HCT116 (cell line): Measurements from ENCODE around the gene ZRANB1. TPM values are rescaled to one million over a fixed set of nuclear protein-coding genes. Genes with fewer than 3 reads are reported as not detected.

Experiments used
- ATAC-seq: fragments of 200-7000 bp; cut with Tn5 transposase; 2 replicates; pipeline ENCODE4 v1.9.1; 2020; ENCODE audit warnings: mild to moderate bottlenecking, moderate library complexity
- BruUV-seq: library from RNA; stranded (reverse); fragments of 400-500 nt; replicated peaks from 2 replicates; lab custom pipeline; 2021; lab: Mats Ljungman, UMichigan
- CTCF ChIA-PET: fragments of 300-600 bp; sonication (Branson Sonifier 250); formaldehyde crosslinking; loops from one replicate; lab custom pipeline; 2021; ENCODE audit warnings: antibody characterized with exemption; lab: Charles Lee
- POLR2A ChIA-PET: fragments of 300-600, 350-600 bp; sonication (Branson Sonifier 250); formaldehyde crosslinking; loops from one replicate; lab custom pipeline; 2021; ENCODE audit warnings: antibody characterized with exemption; lab: Charles Lee
- RAD21 ChIA-PET, 2 experiments: fragments of 300-600 bp; sonication (Branson Sonifier 250); formaldehyde crosslinking; loops; one replicate each; lab custom pipeline; 2023; ENCODE audit warnings: low total read pairs in 2 of 2; ENCODE audit not compliant: uncharacterized antibody in 2 of 2, unreplicated experiment in 2 of 2, low non-redundant PET in 1 of 2; lab: Charles Lee
- DNase-seq: peaks from one replicate; pipeline ENCODE4 v3.0.0-alpha.2; 2010; ENCODE audit warnings: low read depth, low spot score
- H2AFZ ChIP-seq: fragments of 200-600 bp; shearing (Covaris generic), sonication (generic); 2 replicates; pipeline ENCODE4 v1.6.1; 2017; ENCODE audit warnings: low read depth, mixed run types, mixed read lengths, antibody characterized with exemption, low read length; ENCODE audit not compliant: poor library complexity, severe bottlenecking
- H3K27ac ChIP-seq: 2 replicates; pipeline ENCODE4 v1.5.1; 2012; ENCODE audit warnings: low read depth, low read length
- H3K27me3 ChIP-seq: fragments of 200-600 bp; sonication (generic); 2 replicates; pipeline ENCODE4 v1.6.1; 2016; ENCODE audit warnings: mixed run types, low read length, mixed read lengths; ENCODE audit not compliant: insufficient read depth
- H3K36me3 ChIP-seq, 2 experiments: fragments of 200-500 bp in 1 of 2; fragments of 200-600 bp in 1 of 2; sonication (Bioruptor generic) in 1 of 2; sonication (generic) in 1 of 2; 2 replicates each; pipeline versions ENCODE4 v1.5.1 to v1.6.1; 2014 to 2016; ENCODE audit warnings: low read length in 2 of 2, inconsistent platforms in 1 of 2, mixed read lengths in 1 of 2, mixed run types in 1 of 2; ENCODE audit not compliant: insufficient read depth in 2 of 2, control insufficient read depth in 1 of 2
- H3K4me1 ChIP-seq, 2 experiments: fragments of 200-600 bp in 1 of 2; sonication (generic) in 1 of 2; 2 replicates each; pipeline versions ENCODE4 v1.5.1 to v1.6.1; 2012 to 2017; ENCODE audit warnings: low read length in 2 of 2, inconsistent platforms in 1 of 2, mild to moderate bottlenecking in 1 of 2, mixed read lengths in 1 of 2, mixed run types in 1 of 2, moderate library complexity in 1 of 2; ENCODE audit not compliant: insufficient read depth in 2 of 2, control insufficient read depth in 1 of 2
- H3K4me2 ChIP-seq: fragments of 200-600 bp; sonication (generic); 2 replicates; pipeline ENCODE4 v1.6.1; 2017; ENCODE audit warnings: mixed run types, low read length, mixed read lengths
- H3K4me3 ChIP-seq, 2 experiments: fragments of 200-600 bp in 1 of 2; sonication (generic) in 1 of 2; replicated peaks in 1 of 2; 2 replicates each; pipeline ENCODE4 v1.5.1; 2011 to 2016; ENCODE audit warnings: low read length in 2 of 2, control low read depth in 1 of 2, low read depth in 1 of 2, mild to moderate bottlenecking in 1 of 2, mixed read lengths in 1 of 2, mixed run types in 1 of 2
- H3K79me2 ChIP-seq: fragments of 200-600 bp; sonication (generic); 2 replicates; pipeline ENCODE4 v1.6.1; 2017; ENCODE audit warnings: mild to moderate bottlenecking, mixed run types, low read length, moderate library complexity, mixed read lengths; ENCODE audit not compliant: insufficient read depth
- H3K9ac ChIP-seq: fragments of 200-600 bp; sonication (generic); 2 replicates; pipeline ENCODE4 v1.6.1; 2016; ENCODE audit warnings: low read length, mixed read lengths
- H3K9me2 ChIP-seq: fragments of 200-600 bp; sonication (generic), shearing (Covaris generic); 2 replicates; pipeline ENCODE4 v1.6.1; 2017; ENCODE audit warnings: mixed run types, mild to moderate bottlenecking, moderate library complexity; ENCODE audit not compliant: insufficient read depth
- H3K9me3 ChIP-seq, 2 experiments: fragments of 200-500 bp in 1 of 2; fragments of 200-600 bp in 1 of 2; sonication (Bioruptor generic) in 1 of 2; sonication (generic) in 1 of 2; 2 replicates each; pipeline ENCODE4 v1.6.1; 2014 to 2017; ENCODE audit warnings: low read length in 2 of 2, mixed read lengths in 2 of 2, inconsistent platforms in 1 of 2, low read depth in 1 of 2, mild to moderate bottlenecking in 1 of 2, mixed run types in 1 of 2, moderate library complexity in 1 of 2; ENCODE audit not compliant: control insufficient read depth in 1 of 2, insufficient read depth in 1 of 2
- H4K20me1 ChIP-seq: fragments of 200-600 bp; sonication (generic), shearing (Covaris generic); 2 replicates; pipeline ENCODE4 v1.6.1; 2017; ENCODE audit warnings: mixed run types, mild to moderate bottlenecking, moderate library complexity; ENCODE audit not compliant: insufficient read depth
- CBX3 ChIP-seq: IDR thresholded peaks from 2 replicates; pipeline ENCODE4 v1.6.1; 2012; ENCODE audit warnings: low read depth
- EGR1 ChIP-seq: IDR thresholded peaks from 2 replicates; pipeline ENCODE4 v1.6.1; 2012; ENCODE audit warnings: low read depth
- EZH2 ChIP-seq: fragments of 200-600 bp; sonication (generic); IDR thresholded peaks from 2 replicates; pipeline ENCODE4 v1.6.1; 2017; ENCODE audit warnings: antibody characterized with exemption, mixed run types
- EZH2phosphoT487 ChIP-seq: fragments of 200-600 bp; IDR thresholded peaks from 2 replicates; pipeline ENCODE4 v1.6.1; 2018; ENCODE audit warnings: antibody characterized with exemption, borderline replicate concordance
- JUND ChIP-seq: IDR thresholded peaks from 2 replicates; pipeline ENCODE4 v1.6.1; 2012
- POLR2A ChIP-seq: IDR thresholded peaks from 2 replicates; pipeline ENCODE4 v1.7.0; 2011; ENCODE audit warnings: borderline replicate concordance; ENCODE audit not compliant: insufficient read depth, insufficient read length; ENCODE audit errors: extremely low read depth
- POLR2AphosphoS5 ChIP-seq: IDR thresholded peaks from 2 replicates; pipeline ENCODE4 v1.6.1; 2011; ENCODE audit warnings: mild to moderate bottlenecking, low read depth, low read length, moderate library complexity
- YY1 ChIP-seq: IDR thresholded peaks from 2 replicates; pipeline ENCODE4 v1.6.1; 2011; ENCODE audit warnings: low read length, low read depth, moderate library complexity, mild to moderate bottlenecking; ENCODE audit not compliant: insufficient replicate concordance; ENCODE audit errors: extremely low read depth
- ZNF274 ChIP-seq: fragments of 200-500 bp; sonication (Bioruptor generic); IDR thresholded peaks from 2 replicates; pipeline ENCODE4 v1.6.1; 2014; ENCODE audit warnings: mild to moderate bottlenecking, low read depth, low read length, inconsistent platforms
- intact Hi-C: fragments of 100-400 bp; cut with micrococcal nuclease; formaldehyde crosslinking; loops from 2 replicates; pipeline ENCODE4 v1.10.0; 2022
- total RNA-seq: library from RNA; stranded (reverse); gene quantifications from one replicate; pipeline ENCODE4 v1.2.1, GENCODE V29; 2021; ENCODE audit not compliant: unreplicated experiment
- TF ChIP-seq, protein P1 (sequence below): IDR thresholded peaks from 2 replicates; pipeline ENCODE4 v1.6.1; 2012; ENCODE audit warnings: low read depth
- TF ChIP-seq, protein P2 (sequence below): IDR thresholded peaks from 2 replicates; pipeline ENCODE4 v1.6.1; 2011; ENCODE audit warnings: mild to moderate bottlenecking, low read length, moderate library complexity; ENCODE audit not compliant: insufficient replicate concordance; ENCODE audit errors: extremely low read depth
- TF ChIP-seq, protein P3 (sequence below), 3 experiments: fragments of 200-600 bp in 1 of 3; sonication (generic) in 1 of 3; IDR thresholded peaks in 2 of 3; conservative IDR thresholded peaks in 1 of 3; 2 replicates each; pipeline ENCODE4 v1.5.1; 2012 to 2017; ENCODE audit warnings: low read depth in 2 of 3, low read length in 2 of 3, antibody characterized with exemption in 1 of 3, borderline replicate concordance in 1 of 3, control low read depth in 1 of 3, mild to moderate bottlenecking in 1 of 3, mixed read lengths in 1 of 3, mixed run types in 1 of 3, moderate library complexity in 1 of 3; ENCODE audit not compliant: insufficient read depth in 1 of 3

ZRANB1 gene
- total RNA-seq, 1 experiment from 2014 or later, result 23.9 TPM

DNA sequence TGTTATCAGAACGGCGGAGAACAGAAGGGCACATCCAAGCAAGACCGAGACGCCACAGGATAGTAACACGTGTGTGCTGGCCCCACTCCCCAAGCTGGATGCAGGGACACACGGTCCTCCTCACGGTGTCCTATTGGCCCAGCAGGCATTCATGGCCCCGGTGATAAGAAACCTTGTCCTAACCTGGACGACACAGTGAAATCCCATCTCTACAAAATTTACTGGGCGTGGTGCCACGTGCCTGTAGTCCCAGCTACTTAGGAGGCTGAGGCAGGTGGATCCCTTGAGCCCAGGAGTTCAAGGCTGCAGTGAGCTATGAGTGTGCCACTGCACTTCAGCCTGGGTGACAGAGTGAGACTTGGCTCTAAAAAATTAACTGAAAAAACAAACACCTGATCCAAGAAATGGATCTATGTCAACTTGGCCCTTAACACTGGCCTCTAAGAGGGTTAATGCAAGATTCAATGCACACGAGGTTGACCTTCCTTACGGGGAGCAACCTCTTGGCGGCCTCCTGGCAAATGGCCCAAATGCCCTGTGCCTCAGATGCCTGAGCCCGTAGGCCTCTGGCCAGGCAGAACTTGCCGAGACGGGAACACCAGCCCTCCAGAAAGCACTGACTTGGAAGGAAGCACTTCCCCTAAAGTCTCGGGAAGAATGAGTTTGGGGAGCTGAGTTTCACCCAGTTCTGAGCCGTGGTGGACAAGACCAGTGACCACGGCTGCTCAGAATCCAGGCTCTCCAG lies 72.3 kb downstream of the ZRANB1 start:
- peaks cover 80% of the 10 kb centered on the region for H3K79me2 ChIP-seq
- intact Hi-C loops, result no loop called here
- H3K9me2 ChIP-seq, result no peaks in the 10 kb centered on the region
- H3K4me3 ChIP-seq, result no peak overlapping the region
- POLR2A ChIA-PET, result no interaction called here
- no peaks in the 10 kb centered on the region for H3K9me3 ChIP-seq
- no peaks in the 10 kb centered on the region for H3K27me3 ChIP-seq
- no TSS peak for BruUV-seq
- no peak for DNase-seq
- H3K9ac ChIP-seq, result no peak overlapping the region
- no peak overlapping the region for H3K4me2 ChIP-seq
- CTCF ChIA-PET, result interaction anchor here (1.6 kb wide), 1 partner anchor 33 kb away, joined by 3 read pairs; no protein-coding TSS in a partner anchor
- RAD21 ChIA-PET, result no interaction called here
- H4K20me1 ChIP-seq, result peaks cover under 1% of the 10 kb centered on the region; the same call in 1 of the 2 replicates
- ATAC-seq, result no peak
- H3K36me3 ChIP-seq, result no peaks in the 10 kb centered on the region
- H2AFZ ChIP-seq, result no peak overlapping the region
- no peak overlapping the region for H3K27ac ChIP-seq
- TF ChIP-seq ZNF274 (no peak), EGR1 (no peak), YY1 (no peak), CBX3 (no peak), POLR2A (no peak), JUND (no peak), POLR2AphosphoS5 (no peak), EZH2phosphoT487 (no peak), EZH2 (no peak)
- TF ChIP-seq, protein P1, sequence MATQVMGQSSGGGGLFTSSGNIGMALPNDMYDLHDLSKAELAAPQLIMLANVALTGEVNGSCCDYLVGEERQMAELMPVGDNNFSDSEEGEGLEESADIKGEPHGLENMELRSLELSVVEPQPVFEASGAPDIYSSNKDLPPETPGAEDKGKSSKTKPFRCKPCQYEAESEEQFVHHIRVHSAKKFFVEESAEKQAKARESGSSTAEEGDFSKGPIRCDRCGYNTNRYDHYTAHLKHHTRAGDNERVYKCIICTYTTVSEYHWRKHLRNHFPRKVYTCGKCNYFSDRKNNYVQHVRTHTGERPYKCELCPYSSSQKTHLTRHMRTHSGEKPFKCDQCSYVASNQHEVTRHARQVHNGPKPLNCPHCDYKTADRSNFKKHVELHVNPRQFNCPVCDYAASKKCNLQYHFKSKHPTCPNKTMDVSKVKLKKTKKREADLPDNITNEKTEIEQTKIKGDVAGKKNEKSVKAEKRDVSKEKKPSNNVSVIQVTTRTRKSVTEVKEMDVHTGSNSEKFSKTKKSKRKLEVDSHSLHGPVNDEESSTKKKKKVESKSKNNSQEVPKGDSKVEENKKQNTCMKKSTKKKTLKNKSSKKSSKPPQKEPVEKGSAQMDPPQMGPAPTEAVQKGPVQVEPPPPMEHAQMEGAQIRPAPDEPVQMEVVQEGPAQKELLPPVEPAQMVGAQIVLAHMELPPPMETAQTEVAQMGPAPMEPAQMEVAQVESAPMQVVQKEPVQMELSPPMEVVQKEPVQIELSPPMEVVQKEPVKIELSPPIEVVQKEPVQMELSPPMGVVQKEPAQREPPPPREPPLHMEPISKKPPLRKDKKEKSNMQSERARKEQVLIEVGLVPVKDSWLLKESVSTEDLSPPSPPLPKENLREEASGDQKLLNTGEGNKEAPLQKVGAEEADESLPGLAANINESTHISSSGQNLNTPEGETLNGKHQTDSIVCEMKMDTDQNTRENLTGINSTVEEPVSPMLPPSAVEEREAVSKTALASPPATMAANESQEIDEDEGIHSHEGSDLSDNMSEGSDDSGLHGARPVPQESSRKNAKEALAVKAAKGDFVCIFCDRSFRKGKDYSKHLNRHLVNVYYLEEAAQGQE, result no peak
- TF ChIP-seq, protein P2, sequence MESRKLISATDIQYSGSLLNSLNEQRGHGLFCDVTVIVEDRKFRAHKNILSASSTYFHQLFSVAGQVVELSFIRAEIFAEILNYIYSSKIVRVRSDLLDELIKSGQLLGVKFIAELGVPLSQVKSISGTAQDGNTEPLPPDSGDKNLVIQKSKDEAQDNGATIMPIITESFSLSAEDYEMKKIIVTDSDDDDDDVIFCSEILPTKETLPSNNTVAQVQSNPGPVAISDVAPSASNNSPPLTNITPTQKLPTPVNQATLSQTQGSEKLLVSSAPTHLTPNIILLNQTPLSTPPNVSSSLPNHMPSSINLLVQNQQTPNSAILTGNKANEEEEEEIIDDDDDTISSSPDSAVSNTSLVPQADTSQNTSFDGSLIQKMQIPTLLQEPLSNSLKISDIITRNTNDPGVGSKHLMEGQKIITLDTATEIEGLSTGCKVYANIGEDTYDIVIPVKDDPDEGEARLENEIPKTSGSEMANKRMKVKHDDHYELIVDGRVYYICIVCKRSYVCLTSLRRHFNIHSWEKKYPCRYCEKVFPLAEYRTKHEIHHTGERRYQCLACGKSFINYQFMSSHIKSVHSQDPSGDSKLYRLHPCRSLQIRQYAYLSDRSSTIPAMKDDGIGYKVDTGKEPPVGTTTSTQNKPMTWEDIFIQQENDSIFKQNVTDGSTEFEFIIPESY, result no peak
- TF ChIP-seq, protein P3, sequence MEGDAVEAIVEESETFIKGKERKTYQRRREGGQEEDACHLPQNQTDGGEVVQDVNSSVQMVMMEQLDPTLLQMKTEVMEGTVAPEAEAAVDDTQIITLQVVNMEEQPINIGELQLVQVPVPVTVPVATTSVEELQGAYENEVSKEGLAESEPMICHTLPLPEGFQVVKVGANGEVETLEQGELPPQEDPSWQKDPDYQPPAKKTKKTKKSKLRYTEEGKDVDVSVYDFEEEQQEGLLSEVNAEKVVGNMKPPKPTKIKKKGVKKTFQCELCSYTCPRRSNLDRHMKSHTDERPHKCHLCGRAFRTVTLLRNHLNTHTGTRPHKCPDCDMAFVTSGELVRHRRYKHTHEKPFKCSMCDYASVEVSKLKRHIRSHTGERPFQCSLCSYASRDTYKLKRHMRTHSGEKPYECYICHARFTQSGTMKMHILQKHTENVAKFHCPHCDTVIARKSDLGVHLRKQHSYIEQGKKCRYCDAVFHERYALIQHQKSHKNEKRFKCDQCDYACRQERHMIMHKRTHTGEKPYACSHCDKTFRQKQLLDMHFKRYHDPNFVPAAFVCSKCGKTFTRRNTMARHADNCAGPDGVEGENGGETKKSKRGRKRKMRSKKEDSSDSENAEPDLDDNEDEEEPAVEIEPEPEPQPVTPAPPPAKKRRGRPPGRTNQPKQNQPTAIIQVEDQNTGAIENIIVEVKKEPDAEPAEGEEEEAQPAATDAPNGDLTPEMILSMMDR (IDR thresholded peaks at IDR 0.05 in 2 of 3, conservative IDR thresholded peaks at IDR 0.05 in 1 of 3; ENCODE audit: borderline replicate concordance in 1 of 3, insufficient read depth in 1 of 3, low read depth in 2 of 3, low read length in 2 of 3), result no peak
- H3K4me1 ChIP-seq, result 0 out of 4 replicates have a peak, but pooled peaks cover 0 to 4% of the 10 kb centered on the region in 2 experiments
